GM12891 (cell line): ENCODE data around the gene APOA5.
"Not testable (repeated sequence)": the region's sequence is repeated elsewhere in the genome, so short reads cannot be mapped to it uniquely, and the experiment has no call there.

Experiments
- DNase-seq: peaks from one replicate; pipeline ENCODE4 v3.0.0; 2011; ENCODE audit warnings: low spot score; ENCODE audit not compliant: insufficient read length
- FAIRE-seq: peaks from 2 replicates; lab custom pipeline; 2011; peaks lifted over from hg19 to GRCh38; lab: Jason Lieb, UNC
- PAX5 ChIP-seq: IDR thresholded peaks from 2 replicates; pipeline ENCODE4 v1.6.1; 2011; ENCODE audit warnings: low read length, moderate library complexity, mild to moderate bottlenecking; ENCODE audit not compliant: insufficient read depth, severe bottlenecking
- POLR2A ChIP-seq: IDR thresholded peaks from 2 replicates; pipeline ENCODE4 v1.6.1; 2011; ENCODE audit warnings: low read depth, low read length, control low read depth
- POLR2AphosphoS5 ChIP-seq: IDR thresholded peaks from 2 replicates; pipeline ENCODE4 v1.6.1; 2011; ENCODE audit warnings: low read depth, low read length, control low read depth
- POU2F2 ChIP-seq: IDR thresholded peaks from 2 replicates; pipeline ENCODE4 v1.6.1; 2011; ENCODE audit warnings: low read depth, mild to moderate bottlenecking, control low read depth, low read length, moderate library complexity
- SPI1 ChIP-seq: IDR thresholded peaks from 2 replicates; pipeline ENCODE4 v1.6.1; 2011; ENCODE audit warnings: low read depth, low read length, control low read depth
- TAF1 ChIP-seq: IDR thresholded peaks from 2 replicates; pipeline ENCODE4 v1.6.1; 2011; ENCODE audit warnings: low read depth, low read length, control low read depth

Gene APOA5

GRCh38 chr11:116813170-116813569 is 21.5 kb upstream of the APOA5 start:
- no peak for TF ChIP-seq POLR2A
- TF ChIP-seq POLR2AphosphoS5, result no peak
- no peak for TF ChIP-seq TAF1
- TF ChIP-seq POU2F2, result no peak
- no peak for TF ChIP-seq PAX5
- TF ChIP-seq SPI1, result no peak
- no peak for FAIRE-seq
- DNase-seq, result no peak

GRCh38 chr11:116812109-116812508 is 20.4 kb upstream of the APOA5 start:
- FAIRE-seq (no peak), DNase-seq (no peak)
- no peak for TF ChIP-seq POLR2AphosphoS5
- TF ChIP-seq PAX5, result no peak
- TF ChIP-seq SPI1, result no peak
- no peak for TF ChIP-seq POLR2A
- TF ChIP-seq TAF1, result no peak
- no peak for TF ChIP-seq POU2F2

GRCh38 chr11:116811194-116811593 is 19.5 kb upstream of the APOA5 start:
- no peak for FAIRE-seq
- TF ChIP-seq SPI1, result no peak
- DNase-seq, result no peak

- no peak for TF ChIP-seq POU2F2
- no peak for TF ChIP-seq PAX5
- no peak for TF ChIP-seq SPI1
- no peak for TF ChIP-seq POLR2A
- no peak for TF ChIP-seq POLR2AphosphoS5
- no peak for TF ChIP-seq TAF1
- FAIRE-seq (no peak), DNase-seq (no peak)
Observed at GRCh38 chr11:116808262-116809175, 16.8 kb upstream of the APOA5 start.

GRCh38 chr11:116807601-116808261 is 16.1 kb upstream of the APOA5 start:
- TF ChIP-seq SPI1, result no peak
- no peak for TF ChIP-seq PAX5
- no peak for TF ChIP-seq TAF1
- TF ChIP-seq POLR2A, result no peak
- TF ChIP-seq POU2F2, result no peak
- no peak for TF ChIP-seq POLR2AphosphoS5
- DNase-seq, result no peak
- no peak for FAIRE-seq

- TF ChIP-seq POLR2A (no peak), PAX5 (no peak), POU2F2 (no peak), POLR2AphosphoS5 (no peak), SPI1 (no peak), TAF1 (no peak)
- DNase-seq (no peak), FAIRE-seq (no peak)
Observed at GRCh38 chr11:116804001-116804400, 12.3 kb upstream of the APOA5 start.

- not testable (repeated sequence) for DNase-seq, FAIRE-seq
Observed at GRCh38 chr11:116801662-116802061, 10.0 kb upstream of the APOA5 start.

- TF ChIP-seq SPI1 (no peak), POLR2AphosphoS5 (no peak), TAF1 (no peak), PAX5 (no peak), POLR2A (no peak), POU2F2 (no peak)
- DNase-seq (no peak), FAIRE-seq (no peak)
Observed at GRCh38 chr11:116800610-116801009, 8.9 kb upstream of the APOA5 start.

- FAIRE-seq (no peak), DNase-seq (no peak)
- no peak for TF ChIP-seq TAF1
- no peak for TF ChIP-seq POLR2A
Observed at GRCh38 chr11:116798368-116798767, 6.7 kb upstream of the APOA5 start.

GRCh38 chr11:116797816-116798215 is 6.1 kb upstream of the APOA5 start:
- DNase-seq, result no peak
- TF ChIP-seq TAF1 (no peak), POLR2AphosphoS5 (no peak), POLR2A (no peak), PAX5 (no peak), POU2F2 (no peak), SPI1 (no peak)
- FAIRE-seq, result no peak
